ENCODE results near the gene C22orf31.

The C22orf31 gene

DNA sequence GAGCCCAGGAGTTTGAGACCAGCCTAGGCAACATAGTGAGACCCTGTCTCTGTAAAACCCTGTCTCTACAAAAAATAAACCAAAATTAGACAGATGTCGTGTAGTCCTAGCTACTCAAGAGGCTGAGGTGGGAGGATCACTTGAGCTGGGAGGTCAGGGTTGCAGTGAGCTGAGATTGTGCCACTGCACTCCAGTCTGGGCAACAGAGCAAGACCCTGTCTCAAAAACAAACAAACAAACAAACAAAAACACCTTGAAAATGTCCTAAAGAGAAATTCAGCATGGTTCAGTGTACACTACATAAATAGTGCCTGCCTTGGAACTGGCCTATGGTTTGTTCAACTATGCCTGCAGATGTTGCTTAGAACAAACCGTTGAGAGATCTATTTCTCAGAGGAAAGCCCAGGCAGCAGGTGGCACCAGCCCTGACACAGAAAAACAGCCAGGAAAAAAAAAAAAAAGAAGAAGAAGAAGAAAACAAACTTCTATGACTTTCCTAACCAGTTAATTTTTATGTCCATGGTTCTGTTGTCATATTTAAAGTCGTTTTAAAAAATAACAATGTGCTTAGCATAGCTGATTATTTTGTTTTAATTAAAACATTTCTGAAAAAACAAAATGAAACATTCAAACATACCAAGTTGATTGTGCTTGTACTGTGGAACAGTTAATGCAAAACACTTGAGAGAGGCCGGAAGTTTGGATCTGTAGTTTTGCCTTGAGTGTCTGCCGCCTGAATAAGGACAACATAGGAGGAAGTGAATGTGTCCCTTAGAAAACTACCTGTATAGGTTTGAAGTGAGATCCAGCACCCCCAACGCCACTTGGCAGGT lies 16.6 kb upstream of the C22orf31 start:
- no peak for DNase-seq (ENCODE audit: low read depth)
- H3K4me3 ChIP-seq (ENCODE audit: control insufficient read depth, low read depth, low read length): no peak overlapping the region
- TF ChIP-seq, protein P1, sequence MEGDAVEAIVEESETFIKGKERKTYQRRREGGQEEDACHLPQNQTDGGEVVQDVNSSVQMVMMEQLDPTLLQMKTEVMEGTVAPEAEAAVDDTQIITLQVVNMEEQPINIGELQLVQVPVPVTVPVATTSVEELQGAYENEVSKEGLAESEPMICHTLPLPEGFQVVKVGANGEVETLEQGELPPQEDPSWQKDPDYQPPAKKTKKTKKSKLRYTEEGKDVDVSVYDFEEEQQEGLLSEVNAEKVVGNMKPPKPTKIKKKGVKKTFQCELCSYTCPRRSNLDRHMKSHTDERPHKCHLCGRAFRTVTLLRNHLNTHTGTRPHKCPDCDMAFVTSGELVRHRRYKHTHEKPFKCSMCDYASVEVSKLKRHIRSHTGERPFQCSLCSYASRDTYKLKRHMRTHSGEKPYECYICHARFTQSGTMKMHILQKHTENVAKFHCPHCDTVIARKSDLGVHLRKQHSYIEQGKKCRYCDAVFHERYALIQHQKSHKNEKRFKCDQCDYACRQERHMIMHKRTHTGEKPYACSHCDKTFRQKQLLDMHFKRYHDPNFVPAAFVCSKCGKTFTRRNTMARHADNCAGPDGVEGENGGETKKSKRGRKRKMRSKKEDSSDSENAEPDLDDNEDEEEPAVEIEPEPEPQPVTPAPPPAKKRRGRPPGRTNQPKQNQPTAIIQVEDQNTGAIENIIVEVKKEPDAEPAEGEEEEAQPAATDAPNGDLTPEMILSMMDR (conservative IDR thresholded peaks at IDR 0.05; ENCODE audit: control insufficient read depth, insufficient read depth, low read depth, low read length): no peak

DNA sequence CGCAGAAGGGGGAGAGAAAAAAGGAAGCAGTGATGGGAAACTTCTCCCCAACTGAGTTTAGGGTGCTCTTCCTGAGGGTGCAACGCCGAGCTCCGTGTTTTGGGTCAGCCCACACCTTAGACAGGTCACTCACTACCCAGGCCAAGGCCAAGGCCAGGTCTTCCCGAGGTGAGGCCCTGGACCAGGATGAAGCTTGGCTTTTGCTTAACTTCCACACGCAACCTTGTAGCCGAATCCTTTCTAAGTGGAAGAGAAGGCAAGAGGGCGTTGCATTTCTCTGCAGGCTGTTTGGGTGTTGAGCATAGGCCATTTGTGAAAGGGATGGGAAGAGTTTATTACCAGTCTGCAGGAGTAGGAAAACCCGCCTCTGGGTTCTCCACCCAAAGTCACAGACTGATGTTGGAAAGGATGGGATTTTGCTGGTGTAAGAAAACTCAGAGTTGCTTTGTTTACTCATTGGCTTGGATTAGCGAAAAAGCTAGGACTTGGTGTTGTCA lies 12.7 kb upstream of the C22orf31 start:
- peak overlapping the region; percentile 61 for H3K4me3 ChIP-seq (ENCODE audit: control insufficient read depth, low read depth, low read length)
- no peak for DNase-seq (ENCODE audit: low read depth)
- TF ChIP-seq, protein P1 (conservative IDR thresholded peaks at IDR 0.05; ENCODE audit: control insufficient read depth, insufficient read depth, low read depth, low read length): no peak

DNA sequence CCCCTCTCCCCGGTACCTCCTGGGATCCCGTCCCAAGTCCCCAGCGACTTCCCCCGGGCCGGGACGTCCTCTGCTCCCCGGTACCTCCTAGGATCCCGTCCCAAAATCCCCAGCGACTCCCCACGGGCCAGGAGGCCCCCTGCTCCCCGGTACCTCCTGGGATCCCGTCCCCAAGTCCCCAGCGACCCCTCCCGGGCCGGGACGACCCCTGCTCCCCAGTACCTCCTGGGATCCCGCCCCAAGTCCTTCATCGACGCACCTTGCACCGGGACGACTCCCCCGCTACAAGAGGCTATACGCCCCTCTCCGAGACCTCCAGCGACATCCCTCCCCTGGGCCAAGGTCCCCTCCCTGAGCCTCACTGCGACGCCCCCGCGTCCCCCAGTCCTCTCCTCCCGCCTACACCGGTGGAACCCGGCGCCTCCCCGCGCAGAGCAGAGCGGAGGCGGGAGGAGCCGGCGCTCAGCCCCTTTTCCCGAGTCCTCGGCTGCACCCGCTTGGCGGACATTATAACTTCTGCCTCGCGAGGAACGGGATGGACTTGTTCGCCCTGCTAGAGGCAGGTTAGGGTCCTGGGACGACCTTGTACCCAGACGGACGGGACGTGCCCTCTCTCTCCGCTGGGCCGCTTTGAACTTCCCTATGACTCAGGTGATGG lies 12.1 kb upstream of the C22orf31 start:
- peak overlapping the region; percentile 61 for H3K4me3 ChIP-seq (ENCODE audit: control insufficient read depth, low read depth, low read length)
- peak; percentile 34 for DNase-seq (ENCODE audit: low read depth)
- TF ChIP-seq, protein P1 (conservative IDR thresholded peaks at IDR 0.05; ENCODE audit: control insufficient read depth, insufficient read depth, low read depth, low read length): peak; percentile 2

DNA sequence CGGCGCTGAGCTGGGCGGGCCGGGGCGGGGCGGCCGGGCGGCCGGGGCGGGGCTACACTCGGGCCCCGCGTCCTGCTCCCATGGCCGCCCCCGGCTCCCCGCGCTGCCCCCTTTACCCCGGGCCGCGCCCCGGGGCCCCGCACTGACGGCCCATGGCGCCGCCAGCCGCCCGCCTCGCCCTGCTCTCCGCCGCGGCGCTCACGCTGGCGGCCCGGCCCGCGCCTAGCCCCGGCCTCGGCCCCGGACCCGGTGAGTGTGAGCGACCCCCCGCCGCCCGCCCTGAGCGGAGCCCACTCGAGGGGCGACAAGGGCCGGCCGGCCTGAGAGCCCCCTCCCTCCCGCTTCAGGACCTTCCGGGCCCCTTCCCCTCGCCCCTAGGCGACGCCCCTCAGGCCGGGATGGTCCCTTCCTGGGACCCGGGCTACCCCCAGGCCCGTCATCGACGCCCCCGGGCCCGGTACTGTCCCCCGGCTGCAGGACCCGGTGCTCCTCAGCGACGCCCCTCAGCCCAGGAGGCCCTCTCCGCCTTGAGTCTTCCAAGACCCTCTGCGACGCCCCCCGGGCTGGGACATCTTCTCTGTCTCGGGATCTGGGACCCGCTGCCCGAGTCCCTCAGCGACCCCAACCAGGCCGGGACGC lies 11.5 kb upstream of the C22orf31 start, which contains the start of gene KREMEN1:
KREMEN1 (plus strand) TSS at position 57 of the 639 bp plus-strand sequence; CDS start at position 153, 96 bp downstream.
- H3K4me3 ChIP-seq (ENCODE audit: control insufficient read depth, low read depth, low read length): peak within 1 kb of the TSS; percentile 61
- DNase-seq (ENCODE audit: low read depth): no peak
- TF ChIP-seq, protein P1 (conservative IDR thresholded peaks at IDR 0.05; ENCODE audit: control insufficient read depth, insufficient read depth, low read depth, low read length): no peak

DNA sequence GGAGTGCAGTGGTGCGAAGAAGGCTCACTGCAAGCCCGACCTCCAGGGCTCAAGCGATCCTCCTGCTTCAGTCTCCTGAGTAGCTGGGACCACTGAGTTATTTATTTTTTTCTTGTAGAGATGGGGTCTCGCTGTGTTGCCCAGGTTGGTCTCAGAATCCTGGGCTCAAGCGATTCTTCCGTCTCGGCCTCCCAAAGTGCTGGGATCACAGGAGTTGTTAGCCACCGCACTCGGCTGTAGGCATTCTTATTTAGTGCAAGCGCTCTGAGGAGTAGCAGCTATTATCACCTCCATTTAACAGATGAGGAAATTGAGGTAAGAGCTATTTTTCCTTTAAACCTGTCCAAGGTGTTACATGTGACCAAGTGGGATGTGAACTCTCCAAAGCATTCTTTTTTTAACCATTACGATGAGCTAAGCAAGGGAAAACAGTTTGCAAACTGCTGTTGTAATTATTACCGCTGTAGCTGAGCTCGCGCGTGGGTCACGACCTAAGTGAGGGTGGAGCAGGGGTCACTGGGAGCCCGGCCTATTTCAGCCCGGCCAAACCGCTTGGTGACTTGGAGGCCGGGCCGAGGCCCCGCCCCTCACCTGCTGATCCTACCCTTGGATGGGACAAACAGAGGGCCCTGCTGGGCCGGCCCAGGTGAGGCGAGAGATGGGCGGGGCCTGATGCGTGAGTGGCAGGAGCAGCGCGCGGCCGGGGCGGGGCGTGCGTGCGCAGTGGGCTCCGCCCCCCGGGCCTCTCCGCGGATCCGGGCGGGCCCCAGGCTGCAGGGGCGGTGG lies 10.8 kb upstream of the C22orf31 start:
- H3K4me3 ChIP-seq (ENCODE audit: control insufficient read depth, low read depth, low read length): peak overlapping the region; percentile 51
- peak; percentile 45 for DNase-seq (ENCODE audit: low read depth)
- TF ChIP-seq, protein P1 (conservative IDR thresholded peaks at IDR 0.05; ENCODE audit: control insufficient read depth, insufficient read depth, low read depth, low read length): no peak
